Caki2 (cell line): ENCODE measurements around the gene FADS3. TPM values are rescaled to one million over a fixed set of nuclear protein-coding genes. Genes with fewer than 3 reads are reported as not detected.

Experiments
- DNase-seq: peaks from one replicate; pipeline ENCODE4 v3.0.0-alpha.2; 2015; ENCODE audit warnings: low read depth
- in situ Hi-C: cut with HindIII; loops from 2 replicates; pipeline ENCODE4 v1.10.0; 2016; ENCODE audit warnings: low sequenced_read_pairs, low pct_unique_long_range_greater_than_20kb, mixed read lengths
- total RNA-seq: library from RNA; depleted of rRNA; stranded (reverse); fragments of >200 nt; shearing (Covaris generic); gene quantifications from 2 replicates; pipeline ENCODE4 v1.2.3, GENCODE V29; 2014; ENCODE audit warnings: low replicate concordance

Gene FADS3
- total RNA-seq, 1 experiment from 2014 or later = 95.6 TPM

- no peak for DNase-seq
- in situ Hi-C loops = no loop called here
Observed at GRCh38 chr11:61916737-61917333, 25.5 kb upstream of the FADS3 start.

GRCh38 chr11:61914471-61915171 lies 23.3 kb upstream of the FADS3 start:
- in situ Hi-C loops = no loop called here
- DNase-seq = no peak

GRCh38 chr11:61913699-61914395 lies 22.5 kb upstream of the FADS3 start:
- in situ Hi-C loops = no loop called here
- no peak for DNase-seq

GRCh38 chr11:61912991-61913698 lies 21.8 kb upstream of the FADS3 start:
- in situ Hi-C loops = no loop called here
- no peak for DNase-seq

GRCh38 chr11:61912530-61912898 lies 21.2 kb upstream of the FADS3 start:
- in situ Hi-C loops = no loop called here
- no peak for DNase-seq

- in situ Hi-C loops = no loop called here
- DNase-seq = no peak
Observed at GRCh38 chr11:61911701-61912529, 20.6 kb upstream of the FADS3 start.

GRCh38 chr11:61911128-61911700 lies 19.9 kb upstream of the FADS3 start:
- in situ Hi-C loops = no loop called here
- DNase-seq = no peak

- in situ Hi-C loops = no loop called here
- DNase-seq = no peak
Observed at GRCh38 chr11:61910187-61911127, 19.1 kb upstream of the FADS3 start.

- DNase-seq = no peak
- in situ Hi-C loops = no loop called here
Observed at GRCh38 chr11:61908730-61909316, 17.5 kb upstream of the FADS3 start.

- no peak for DNase-seq
- in situ Hi-C loops = no loop called here
Observed at GRCh38 chr11:61907871-61908729, 16.8 kb upstream of the FADS3 start.

- in situ Hi-C loops = no loop called here
- no peak for DNase-seq
Observed at GRCh38 chr11:61907282-61907681, 15.9 kb upstream of the FADS3 start.

- DNase-seq = no peak
- in situ Hi-C loops = no loop called here
Observed at GRCh38 chr11:61906522-61906909, 15.2 kb upstream of the FADS3 start.

- in situ Hi-C loops = no loop called here
- no peak for DNase-seq
Observed at GRCh38 chr11:61905801-61906521, 14.6 kb upstream of the FADS3 start.

- in situ Hi-C loops = no loop called here
Observed at GRCh38 chr11:61905067-61905696, 13.8 kb upstream of the FADS3 start.

GRCh38 chr11:61904539-61905048 lies 13.2 kb upstream of the FADS3 start:
- DNase-seq = no peak
- in situ Hi-C loops = no loop called here

More at GRCh38 chr11:61905067-61905696, 13.8 kb upstream of the FADS3 start:
- DNase-seq = no peak
